GM12875 (cell line): ENCODE results near the gene MAML3.

Experiments
- H3K4me3 ChIP-seq: one replicate; pipeline ENCODE4 v1.5.1; 2011; ENCODE audit warnings: low read depth, low read length, control low read depth
- TF ChIP-seq, protein P1 (sequence below): IDR thresholded peaks from 2 replicates; pipeline ENCODE4 v1.5.1; 2011; ENCODE audit warnings: low read depth, mild to moderate bottlenecking, control low read depth, inconsistent platforms, low read length, moderate library complexity, borderline replicate concordance; ENCODE audit not compliant: insufficient read depth

Gene MAML3

DNA sequence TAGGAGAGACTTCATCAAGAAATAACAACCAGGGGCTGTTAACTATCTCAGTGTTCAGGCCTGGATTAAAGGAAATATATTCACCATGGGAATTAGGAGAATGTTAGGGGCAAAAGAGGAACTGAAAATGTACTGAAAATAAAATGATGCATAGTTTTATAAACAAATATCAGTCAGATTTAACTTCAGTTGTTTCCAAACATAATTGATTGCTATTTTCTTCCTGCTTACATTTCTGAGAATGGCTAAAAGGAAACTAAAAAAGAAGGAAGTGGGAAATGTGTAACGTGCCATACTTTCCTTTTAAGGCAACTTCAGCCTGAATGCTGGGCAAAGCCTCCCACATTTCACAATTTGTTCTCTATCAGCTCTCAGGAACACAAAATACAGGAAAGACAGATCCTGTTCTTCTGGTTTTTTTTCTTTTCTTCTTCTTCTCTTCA lies 178.1 kb downstream of the MAML3 start:
- H3K4me3 ChIP-seq: no peak overlapping the region
- TF ChIP-seq, protein P1, sequence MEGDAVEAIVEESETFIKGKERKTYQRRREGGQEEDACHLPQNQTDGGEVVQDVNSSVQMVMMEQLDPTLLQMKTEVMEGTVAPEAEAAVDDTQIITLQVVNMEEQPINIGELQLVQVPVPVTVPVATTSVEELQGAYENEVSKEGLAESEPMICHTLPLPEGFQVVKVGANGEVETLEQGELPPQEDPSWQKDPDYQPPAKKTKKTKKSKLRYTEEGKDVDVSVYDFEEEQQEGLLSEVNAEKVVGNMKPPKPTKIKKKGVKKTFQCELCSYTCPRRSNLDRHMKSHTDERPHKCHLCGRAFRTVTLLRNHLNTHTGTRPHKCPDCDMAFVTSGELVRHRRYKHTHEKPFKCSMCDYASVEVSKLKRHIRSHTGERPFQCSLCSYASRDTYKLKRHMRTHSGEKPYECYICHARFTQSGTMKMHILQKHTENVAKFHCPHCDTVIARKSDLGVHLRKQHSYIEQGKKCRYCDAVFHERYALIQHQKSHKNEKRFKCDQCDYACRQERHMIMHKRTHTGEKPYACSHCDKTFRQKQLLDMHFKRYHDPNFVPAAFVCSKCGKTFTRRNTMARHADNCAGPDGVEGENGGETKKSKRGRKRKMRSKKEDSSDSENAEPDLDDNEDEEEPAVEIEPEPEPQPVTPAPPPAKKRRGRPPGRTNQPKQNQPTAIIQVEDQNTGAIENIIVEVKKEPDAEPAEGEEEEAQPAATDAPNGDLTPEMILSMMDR: no peak

DNA sequence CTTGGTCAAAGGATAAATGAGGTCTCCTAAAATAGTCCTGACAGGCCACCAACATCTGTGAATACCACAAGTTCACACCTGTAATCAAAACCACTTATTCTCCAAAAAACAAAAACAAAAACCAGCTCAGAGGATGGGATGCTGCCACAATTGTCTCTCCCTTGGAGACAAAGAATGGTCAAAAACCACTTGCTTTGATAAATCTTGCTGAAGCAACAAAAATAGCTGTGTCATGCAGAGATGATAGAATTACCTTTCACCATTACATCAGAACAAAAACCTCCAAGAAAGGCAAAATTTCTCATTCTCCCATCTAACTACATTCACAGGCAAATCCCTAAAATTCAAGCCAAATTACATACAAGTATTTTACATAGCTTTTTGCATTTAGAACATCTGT lies 180.4 kb downstream of the MAML3 start:
- TF ChIP-seq, protein P1: no peak
- H3K4me3 ChIP-seq: no peak overlapping the region

DNA sequence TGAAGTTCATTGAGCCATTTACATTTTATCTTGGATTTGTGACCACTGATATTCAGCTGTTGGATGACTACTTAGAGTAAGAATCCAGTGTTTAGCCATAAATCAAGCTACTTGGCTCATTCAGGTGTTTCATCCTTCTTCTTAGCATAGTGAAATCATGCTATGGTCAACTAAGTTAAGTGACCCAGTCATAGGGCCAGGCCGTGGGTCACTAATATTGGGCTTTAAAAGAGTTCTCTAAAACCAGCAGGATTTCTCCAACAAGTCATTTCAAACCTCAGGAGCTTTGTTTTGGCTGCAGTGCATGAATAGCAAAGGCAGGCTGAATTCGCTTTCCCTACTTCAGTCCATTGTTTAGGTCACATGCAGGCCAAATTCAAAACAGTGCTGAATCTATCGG lies 181.0 kb downstream of the MAML3 start:
- TF ChIP-seq, protein P1: no peak

DNA sequence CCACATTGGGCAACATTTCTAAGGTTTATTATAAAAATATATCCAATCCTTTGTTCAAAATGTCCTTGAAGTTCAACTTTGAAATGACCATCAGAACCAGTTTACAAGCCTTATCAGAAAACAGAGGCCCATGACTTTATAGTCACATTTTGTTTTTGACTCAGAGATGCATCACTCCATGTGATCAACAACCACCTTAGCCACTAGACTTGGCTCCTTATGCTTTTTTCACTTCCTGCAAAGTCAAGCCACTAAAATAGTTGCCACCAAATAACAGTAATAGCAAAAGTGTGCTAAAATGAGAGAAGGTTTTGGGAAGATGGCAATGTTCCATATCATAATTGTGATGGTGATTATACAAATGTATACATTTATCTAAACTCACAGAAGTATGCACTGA lies 181.7 kb downstream of the MAML3 start:
- no peak overlapping the region for H3K4me3 ChIP-seq
- TF ChIP-seq, protein P1: no peak

More for the DNA sequence above, 181.0 kb downstream of the MAML3 start:
- no peak overlapping the region for H3K4me3 ChIP-seq

DNA sequence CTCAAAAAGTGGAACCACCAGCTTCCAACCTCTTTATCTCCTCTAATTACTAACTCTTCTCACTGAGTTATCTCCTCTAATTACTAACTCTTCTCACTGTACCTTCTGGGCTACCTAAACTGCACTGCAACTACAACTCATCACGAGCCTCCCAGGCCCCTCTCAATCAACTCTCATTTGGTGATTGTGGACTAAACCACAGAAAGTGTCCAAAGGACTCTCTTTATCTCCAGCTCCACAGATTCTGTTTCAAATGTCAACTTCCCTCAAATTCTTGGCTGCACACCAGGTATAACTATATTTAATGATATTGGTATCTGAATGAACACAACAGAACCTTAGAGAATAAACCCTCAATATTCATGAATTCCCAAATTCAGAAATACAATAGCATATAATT lies 182.9 kb downstream of the MAML3 start:
- H3K4me3 ChIP-seq: no peak overlapping the region
- TF ChIP-seq, protein P1: no peak

DNA sequence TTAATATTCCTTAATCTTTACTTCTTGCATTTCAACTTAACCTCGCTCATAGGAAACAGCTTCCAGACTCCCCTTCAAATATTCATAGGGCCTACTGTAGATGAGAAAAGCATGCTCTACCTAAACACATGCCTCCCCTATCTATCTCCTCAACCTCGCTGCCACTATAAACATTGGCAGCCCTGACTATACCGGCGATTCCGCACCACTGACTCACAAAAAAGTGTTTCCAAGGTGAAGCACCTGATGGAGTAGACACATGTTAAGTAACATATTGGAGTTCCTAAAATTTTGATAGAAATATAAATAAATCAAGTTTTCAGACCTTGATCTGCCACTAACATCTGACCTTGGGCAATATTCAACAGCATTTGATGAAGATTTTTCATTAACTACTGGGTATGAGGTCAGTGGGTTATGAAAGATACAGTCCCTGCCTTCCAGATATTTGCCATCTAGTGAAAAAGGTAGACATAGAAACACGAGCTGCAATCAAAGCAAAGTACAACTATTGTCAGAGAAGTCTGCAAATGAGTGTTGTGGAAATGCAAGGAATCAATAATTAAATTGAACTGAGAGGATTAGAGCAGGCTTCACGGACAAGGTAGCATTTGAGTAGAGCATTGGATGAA lies 184.2 kb downstream of the MAML3 start:
- TF ChIP-seq, protein P1: no peak
- no peak overlapping the region for H3K4me3 ChIP-seq

DNA sequence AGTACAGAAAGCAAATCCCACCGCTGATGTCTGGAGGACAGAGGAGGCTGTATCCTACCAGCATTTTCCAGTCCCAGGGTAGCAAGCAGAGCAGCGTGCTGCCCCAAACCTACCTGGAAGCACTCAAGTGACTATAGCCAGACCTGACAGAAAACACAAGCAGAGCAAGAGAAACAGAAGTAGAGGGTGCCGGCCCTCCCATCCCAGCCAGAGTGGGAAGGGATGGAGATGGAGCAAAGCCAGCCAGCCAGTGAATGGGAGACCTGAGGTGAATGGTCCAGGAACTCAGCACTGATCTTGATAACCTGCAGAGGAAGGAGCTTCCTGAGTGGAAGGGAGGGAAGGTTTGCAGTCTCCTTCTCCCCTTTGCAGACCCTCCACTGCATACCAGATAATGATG lies 185.2 kb downstream of the MAML3 start:
- H3K4me3 ChIP-seq: no peak overlapping the region
- TF ChIP-seq, protein P1: no peak
